Stimulated activated CD4-positive, alpha-beta T cell treated with anti-CD3 and anti-CD28 coated beads, TNF-alpha, amount 100 ng/mL, for 48 hours (primary cell): ENCODE results near the gene PRDM16.

Experiments
- DNase-seq, 3 donors: peaks; one replicate each; pipeline ENCODE4 v3.0.0-alpha.2; 2020; ENCODE audit warnings: low read depth in 3 of 3

The PRDM16 gene

DNA sequence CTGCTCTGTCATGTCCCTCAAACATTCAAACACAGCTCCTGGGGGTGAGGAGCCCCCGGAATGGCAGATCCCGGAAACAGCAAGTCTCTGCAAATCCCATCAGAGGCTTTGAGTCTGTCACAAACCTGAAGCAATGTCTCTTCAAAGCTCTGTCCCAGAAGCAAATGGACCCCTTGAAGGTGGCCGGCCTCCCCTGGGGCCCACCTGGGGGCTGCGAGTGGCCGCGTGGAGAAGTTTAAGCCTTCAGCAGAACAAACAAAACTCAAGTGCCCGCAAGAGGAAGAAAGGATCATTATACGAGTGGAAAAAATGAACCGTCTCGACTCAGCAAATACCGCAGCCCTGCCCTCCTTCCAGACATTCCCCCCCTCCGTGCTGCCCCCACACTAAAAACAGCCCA is 53.3 kb downstream of the PRDM16 start:
- no peak for DNase-seq

GRCh38 chr1:3124246-3124645 is 55.2 kb downstream of the PRDM16 start:
- no peak for DNase-seq

DNA sequence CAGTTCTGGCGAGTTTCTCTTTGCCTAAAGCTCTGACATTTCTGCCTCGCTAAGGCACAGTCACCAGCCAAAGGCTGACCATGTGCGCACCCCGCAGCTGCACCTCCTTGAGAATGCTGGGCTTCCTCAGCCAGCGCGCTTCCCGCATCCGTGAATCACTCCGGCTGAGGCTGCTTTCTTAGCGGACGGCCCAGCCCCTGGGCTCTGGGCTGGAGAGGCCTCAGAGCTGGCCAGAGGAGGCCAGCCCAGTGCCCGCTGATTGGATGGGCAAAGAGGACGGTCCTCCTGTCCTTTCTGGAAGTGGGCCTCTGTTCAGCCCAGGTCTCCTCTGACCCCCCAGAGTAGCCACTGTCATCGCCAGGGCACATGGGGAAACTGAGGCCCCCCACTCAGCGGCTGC is 56.1 kb downstream of the PRDM16 start:
- no peak for DNase-seq

- DNase-seq, result no peak
These were observed 56.8 kb downstream of the PRDM16 start for GRCh38 chr1:3125546-3126368.

- DNase-seq, result no peak
These were observed 58.0 kb downstream of the PRDM16 start for GRCh38 chr1:3126756-3127678.

DNA sequence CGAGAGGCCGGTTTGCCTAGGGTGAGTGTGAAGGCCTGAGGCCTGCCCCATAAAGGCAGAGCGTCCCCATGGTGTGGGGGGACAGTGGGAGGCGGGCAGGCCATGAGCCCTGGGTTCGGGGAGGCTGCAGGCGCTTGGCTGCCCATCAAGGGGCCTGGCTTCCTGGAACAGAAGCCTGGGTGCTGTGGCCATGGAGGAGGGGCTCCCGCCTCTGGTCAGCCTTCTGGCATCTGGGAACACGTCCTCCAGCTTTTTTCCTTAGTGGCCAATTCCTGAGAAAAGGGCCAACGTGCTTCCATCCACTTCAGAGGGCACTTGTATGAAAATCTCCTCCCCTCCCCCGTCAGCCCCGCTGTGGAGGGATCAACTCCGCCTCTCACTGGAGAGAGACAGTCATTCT is 58.7 kb downstream of the PRDM16 start:
- DNase-seq, result no peak

DNA sequence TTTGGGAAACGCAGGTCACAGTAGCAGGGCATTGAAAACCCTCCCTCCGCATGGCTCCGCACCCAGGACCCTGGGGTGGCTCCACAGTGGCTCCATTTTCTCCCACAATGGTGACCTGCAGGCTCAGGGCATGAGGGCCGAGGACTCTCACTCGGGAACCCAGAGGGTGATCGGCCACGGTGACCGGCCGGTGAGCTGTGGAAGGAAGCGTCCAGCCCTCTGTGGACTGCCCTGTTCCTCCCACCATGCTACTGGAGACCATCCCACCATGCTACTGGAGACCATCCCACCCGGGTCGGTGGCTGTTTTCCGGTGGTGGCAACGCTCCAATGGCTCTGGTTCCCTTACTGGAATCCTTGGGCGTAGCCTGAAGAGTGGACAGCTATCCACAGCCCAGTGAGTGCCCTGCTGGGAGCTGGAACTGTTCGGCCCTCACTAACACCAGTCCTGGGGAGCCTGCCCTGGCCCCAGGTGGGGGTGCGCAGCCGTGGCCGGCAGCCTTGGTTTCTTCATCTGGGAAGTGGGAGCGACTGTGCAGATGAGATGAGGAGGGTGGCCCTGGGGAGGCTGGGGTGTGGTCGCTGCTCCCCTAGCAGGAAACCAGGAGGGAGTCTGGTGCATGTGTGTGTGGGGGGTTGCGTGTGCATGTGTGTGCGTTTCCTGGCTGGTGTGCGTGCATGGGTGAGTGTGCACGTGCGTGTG is 59.6 kb downstream of the PRDM16 start:
- no peak for DNase-seq

- no peak for DNase-seq
These were observed 60.1 kb downstream of the PRDM16 start for GRCh38 chr1:3129133-3129490.

GRCh38 chr1:3130268-3130667 is 61.3 kb downstream of the PRDM16 start:
- DNase-seq, result no peak

DNA sequence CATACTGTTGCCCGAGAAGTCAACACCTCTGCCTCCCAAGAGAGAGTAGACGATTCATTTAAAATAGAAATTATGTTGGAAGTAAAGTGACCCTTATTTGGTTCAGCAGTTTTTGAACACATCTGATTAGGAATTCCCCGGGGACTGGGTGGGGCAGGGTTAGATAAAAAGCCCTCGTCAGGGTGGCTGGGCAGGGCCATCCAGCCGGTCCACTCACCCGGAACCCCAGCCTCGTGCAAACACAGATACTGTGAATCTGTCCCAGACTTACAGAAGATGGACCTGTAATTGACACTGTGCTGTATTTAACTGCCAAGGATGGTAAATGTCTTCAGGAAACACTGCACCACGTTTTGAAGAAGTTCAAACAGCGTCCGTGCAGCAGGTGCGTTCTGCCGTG is 63.7 kb downstream of the PRDM16 start:
- no peak for DNase-seq

- DNase-seq, result no peak
These were observed 64.7 kb downstream of the PRDM16 start for GRCh38 chr1:3133686-3134085.

DNA sequence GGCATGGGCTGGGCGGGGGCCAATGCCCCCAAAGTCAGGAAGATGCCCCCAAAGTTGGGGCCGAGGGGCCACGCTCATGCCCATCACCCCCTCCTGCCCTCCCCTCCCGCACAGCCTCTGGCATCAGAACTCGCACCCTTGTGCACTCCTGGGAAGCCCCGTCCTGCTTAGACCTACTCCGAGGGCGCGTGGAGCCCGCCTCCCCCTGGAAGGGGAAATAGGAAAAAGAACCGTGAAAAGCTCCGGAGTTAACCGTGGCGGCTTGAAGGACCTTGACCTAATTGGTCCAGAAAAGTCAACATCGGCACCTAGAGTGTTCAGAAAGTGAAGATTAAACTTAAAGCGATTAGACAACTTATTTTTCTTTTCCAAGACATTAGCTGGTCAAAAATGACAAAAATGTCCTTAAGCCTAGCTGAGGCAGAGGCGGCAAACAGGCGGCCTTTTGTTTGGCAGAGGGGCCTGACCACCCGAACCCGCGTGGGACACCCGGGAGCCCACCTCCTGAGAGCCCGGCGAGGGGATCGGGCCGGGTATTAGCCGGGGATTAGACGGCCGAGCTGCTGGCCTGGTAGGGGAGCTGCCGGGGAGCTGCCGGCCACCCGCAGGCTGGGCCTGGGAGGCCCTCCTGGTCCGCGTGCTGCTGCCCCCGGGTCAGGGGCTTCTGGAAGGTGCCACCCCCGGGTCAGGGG is 65.5 kb downstream of the PRDM16 start:
- no peak for DNase-seq

GRCh38 chr1:3135073-3135702 is 66.2 kb downstream of the PRDM16 start:
- no peak for DNase-seq

DNA sequence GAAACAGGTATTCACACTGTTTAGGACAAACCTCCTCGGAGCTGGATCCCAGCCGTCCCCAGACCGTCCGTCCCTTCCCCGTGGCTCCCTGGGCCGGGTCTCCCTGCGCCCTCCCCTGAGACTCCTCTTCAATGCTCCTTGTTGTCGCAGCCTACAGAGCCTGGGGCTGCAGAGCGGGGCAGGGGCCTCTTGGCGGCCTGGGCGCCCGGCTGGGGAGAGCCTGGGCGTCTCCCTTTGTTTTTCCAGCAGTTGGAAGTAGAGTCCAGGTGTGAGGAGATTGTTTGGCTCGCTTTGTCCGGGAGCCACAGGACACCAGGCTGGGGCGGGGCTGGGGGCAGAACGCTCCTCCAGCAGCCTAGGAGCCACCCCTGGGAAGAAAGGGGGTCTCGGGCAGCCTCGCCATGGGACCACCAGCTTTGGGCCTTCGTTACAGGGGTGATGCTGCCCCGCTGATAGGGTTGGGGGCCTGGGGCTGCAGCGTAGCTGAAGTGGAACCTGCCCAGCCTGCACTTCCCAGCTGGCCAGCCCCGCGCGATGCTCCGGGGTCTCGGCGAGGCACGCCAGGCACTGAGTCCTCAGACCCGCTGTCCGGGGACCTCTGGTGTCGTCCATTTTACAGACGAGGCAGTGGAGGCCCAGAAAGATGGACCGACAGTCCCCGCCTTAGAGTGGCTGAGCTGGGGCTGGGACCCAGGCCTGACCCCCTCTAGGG is 66.9 kb downstream of the PRDM16 start:
- DNase-seq, result no peak

GRCh38 chr1:3136532-3136931 is 67.5 kb downstream of the PRDM16 start:
- DNase-seq, result no peak

- DNase-seq, result no peak
These were observed 68.4 kb downstream of the PRDM16 start for GRCh38 chr1:3137111-3138100.

- no peak for DNase-seq
These were observed 69.7 kb downstream of the PRDM16 start for GRCh38 chr1:3138623-3139151.

GRCh38 chr1:3139451-3139852 is 70.4 kb downstream of the PRDM16 start:
- DNase-seq, result no peak

GRCh38 chr1:3139871-3140361 is 70.9 kb downstream of the PRDM16 start:
- DNase-seq, result no peak
